Gastroesophageal sphincter (tissue), 4 donors: ENCODE data around the gene RUSF1. TPM values are rescaled to one million over a fixed set of nuclear protein-coding genes. Genes with fewer than 3 reads are reported as not detected.
"Not testable (repeated sequence)": the region's sequence is repeated elsewhere in the genome, so short reads cannot be mapped to it uniquely, and the experiment has no call there.

Source experiments
- ATAC-seq: fragments of 150-250 bp; one replicate; pipeline ENCODE4 v1.9.1; 2016; ENCODE audit warnings: mild to moderate bottlenecking, moderate library complexity
- H3K27ac ChIP-seq, 4 donors: fragments of 200-600 bp; sonication (generic) in 3 of 4; 1 replicate in 3 of 4; 2 replicates in 1 of 4; pipeline ENCODE4 v1.5.1; 2016 to 2019
- H3K27me3 ChIP-seq: fragments of 200-600 bp; sonication (generic); one replicate; pipeline ENCODE4 v1.5.1; 2019
- H3K36me3 ChIP-seq, 2 donors: fragments of 200-600 bp; sonication (generic); one replicate each; pipeline ENCODE4 v1.5.1; 2019; ENCODE audit warnings: control low read depth in 1 of 2
- H3K4me1 ChIP-seq, 3 donors: fragments of 200-600 bp; sonication (generic); 1 replicate in 2 of 3; 2 replicates in 1 of 3; pipeline ENCODE4 v1.5.1; 2016 to 2019; ENCODE audit warnings: control low read depth in 2 of 3
- H3K4me3 ChIP-seq, 2 donors: fragments of 200-600 bp; sonication (generic); one replicate each; pipeline ENCODE4 v1.5.1; 2019; ENCODE audit warnings: mild to moderate bottlenecking in 1 of 2, moderate library complexity in 1 of 2
- H3K9me3 ChIP-seq, 3 donors: fragments of 200-600 bp; sonication (generic); one replicate each; pipeline ENCODE4 v1.5.1; 2017 to 2019; ENCODE audit warnings: control low read depth in 2 of 3
- CTCF ChIP-seq, 4 experiments: fragments of 200-600 bp in 2 of 4; fragments of 450-650 bp in 2 of 4; sonication (generic) in 1 of 4; IDR thresholded peaks; one replicate each; pipeline ENCODE4 v1.5.1; 2017 to 2019; ENCODE audit warnings: antibody characterized with exemption in 4 of 4, mild to moderate bottlenecking in 2 of 4, moderate library complexity in 2 of 4
- EP300 ChIP-seq: sonication (generic); formaldehyde crosslinking; IDR thresholded peaks from one replicate; pipeline ENCODE4 v1.6.1; 2017; ENCODE audit warnings: antibody characterized with exemption, mild to moderate bottlenecking
- POLR2A ChIP-seq, 2 donors: fragments of 450-650 bp; IDR thresholded peaks; one replicate each; pipeline ENCODE4 v1.6.1; 2017; ENCODE audit warnings: antibody characterized with exemption in 2 of 2, mild to moderate bottlenecking in 2 of 2, moderate library complexity in 1 of 2
- POLR2AphosphoS5 ChIP-seq: sonication (generic); formaldehyde crosslinking; IDR thresholded peaks from one replicate; pipeline ENCODE4 v1.6.1; 2017; ENCODE audit warnings: antibody characterized with exemption
- WGBS, 2 donors: methylation state at CpG; one replicate each; pipeline ENCODE4 v1.1.5; 2018; ENCODE audit warnings: low coverage in 1 of 2; 5-methylcytosine and 5-hydroxymethylcytosine counted together
- total RNA-seq, 4 donors: library from RNA; depleted of rRNA; stranded (reverse); fragments of >200 nt; gene quantifications; one replicate each; pipeline ENCODE4 v1.1.0, GENCODE V29; 2016

The RUSF1 gene
- total RNA-seq, result 10 to 100 TPM; 31.4 to 49.7 (median 43.3) TPM

GRCh38 chr16:31507929-31508705 is at the start of gene RUSF1:
Gene RUSF1, minus strand, starts transcription at chr16:31508391. Its CDS starts 18 bp downstream, at chr16:31508373.
- peaks cover 0 to 19% of the 10 kb centered on the region in 2 donors for H3K36me3 ChIP-seq

GRCh38 chr16:31542763-31543162 is 34.6 kb upstream of the RUSF1 start:
- TF ChIP-seq POLR2A (IDR thresholded peaks at IDR 0.05) (no peak), CTCF (IDR thresholded peaks at IDR 0.05) (no peak), EP300 (no peak), POLR2AphosphoS5 (no peak)
- Histone ChIP-seq H3K4me1 (peaks cover 0 to 2% (median 0%) of the 10 kb centered on the region in 3 donors), H3K36me3 (no peaks in the 10 kb centered on the region), H3K27ac (no peak overlapping the region), H3K27me3 (peaks cover 23% of the 10 kb centered on the region), H3K4me3 (no peak overlapping the region), H3K9me3 (peaks cover 0 to 16% (median 0%) of the 10 kb centered on the region in 3 donors)
- 82 to 89% methylated on average over 2 to 4 of the region's 4 CpGs for WGBS, 2 donors
- ATAC-seq, result no peak

More at GRCh38 chr16:31507929-31508705, at the start of gene RUSF1:
- Histone ChIP-seq H3K4me1 (peaks cover 8 to 54% (median 19%) of the 10 kb centered on the region in 3 donors), H3K9me3 (no peaks in the 10 kb centered on the region), H3K27me3 (no peaks in the 10 kb centered on the region), H3K27ac (peak within 1 kb of the TSS; percentile 95 to 97 (median 96)), H3K4me3 (peak within 1 kb of the TSS; percentile 97 to 98)
- 0% methylated on average over 14 of the region's 65 CpGs; no CpG with 5 or more reads in 1 of the 2 donors for WGBS, 2 donors
- peak; percentile 95 for TF ChIP-seq POLR2AphosphoS5
- peak; percentile 82 to 85 for TF ChIP-seq POLR2A (IDR thresholded peaks at IDR 0.05)
- no peak for TF ChIP-seq CTCF (IDR thresholded peaks at IDR 0.05)
- peak; percentile 96 for ATAC-seq

- 77 to 89% methylated on average over 3 of the region's 4 CpGs for WGBS, 2 donors
These were observed 31.6 kb upstream of the RUSF1 start for GRCh38 chr16:31539762-31540161.

GRCh38 chr16:31538243-31538598 is 30.0 kb upstream of the RUSF1 start:
- not testable (repeated sequence) for H3K4me3 ChIP-seq, H3K4me1 ChIP-seq, H3K27ac ChIP-seq, ATAC-seq, H3K36me3 ChIP-seq
- H3K27me3 ChIP-seq, result peaks cover 61% of the 10 kb centered on the region
- peaks cover 0 to 16% (median 0%) of the 10 kb centered on the region in 3 donors for H3K9me3 ChIP-seq
- WGBS, 2 donors, result 67 to 70% methylated on average over 7 of the region's 7 CpGs

More at GRCh38 chr16:31539762-31540161, 31.6 kb upstream of the RUSF1 start:
- not testable (repeated sequence) for H3K27ac ChIP-seq, H3K4me3 ChIP-seq, ATAC-seq, H3K36me3 ChIP-seq, H3K4me1 ChIP-seq
- Histone ChIP-seq H3K27me3 (peaks cover 46% of the 10 kb centered on the region), H3K9me3 (peaks cover 0 to 16% (median 0%) of the 10 kb centered on the region in 3 donors)

GRCh38 chr16:31537362-31538242 is 29.4 kb upstream of the RUSF1 start:
- ATAC-seq, result no peak
- peaks cover 0 to 12% (median 0%) of the 10 kb centered on the region in 3 donors for H3K9me3 ChIP-seq

More at GRCh38 chr16:31537362-31538242, 29.4 kb upstream of the RUSF1 start:
- peaks cover 67% of the 10 kb centered on the region for H3K27me3 ChIP-seq
- H3K4me1 ChIP-seq, result peaks cover 0 to 9% (median 4%) of the 10 kb centered on the region in 3 donors
- TF ChIP-seq CTCF (IDR thresholded peaks at IDR 0.05), result no peak
- no peak for TF ChIP-seq POLR2A (IDR thresholded peaks at IDR 0.05)
- TF ChIP-seq POLR2AphosphoS5, result no peak
- no peak for TF ChIP-seq EP300
- peak overlapping the region in 1 of 2 donors; percentile 49 for H3K4me3 ChIP-seq
- 3 to 38% methylated on average over 2 to 4 of the region's 57 CpGs for WGBS, 2 donors
- no peaks in the 10 kb centered on the region for H3K36me3 ChIP-seq
- peak overlapping the region in 1 of 4 donors; percentile 16 for H3K27ac ChIP-seq
